SJCRH30 (cell line): Measurements from ENCODE around the gene CHCHD5. TPM values are rescaled to one million over a fixed set of nuclear protein-coding genes. Genes with fewer than 3 reads are reported as not detected.

Source experiments
- total RNA-seq: library from RNA; depleted of rRNA; stranded (reverse); fragments of >200 nt; shearing (Covaris generic); gene quantifications from 2 replicates; pipeline ENCODE4 v1.2.3, GENCODE V29; 2014; rRNA removed

CHCHD5 gene
- total RNA-seq, 1 experiment from 2014 or later = 11.2 TPM

Other genes starting within 250 kb of the CHCHD5 start
- gene RGPD8, start 151.0 kb upstream of the CHCHD5 start, total RNA-seq = 2.9 and 5.5 TPM in 2 replicates
- gene TTL, start 102.5 kb upstream of the CHCHD5 start, total RNA-seq = 78.4 and 81.6 TPM in 2 replicates
- 30.3 and 37.5 TPM in 2 replicates for gene POLR1B, start 42.1 kb upstream of the CHCHD5 start, total RNA-seq
- 69.5 and 83.7 TPM in 2 replicates for gene SLC20A1, start 61.3 kb downstream of the CHCHD5 start, total RNA-seq
- gene NT5DC4, start 136.4 kb downstream of the CHCHD5 start, total RNA-seq = not detected in 2 replicates
- gene CKAP2L, start 180.0 kb downstream of the CHCHD5 start, total RNA-seq = 31.0 and 33.7 TPM in 2 replicates
- gene IL1A, start 199.9 kb downstream of the CHCHD5 start, total RNA-seq = not detected in 2 replicates